Adrenal gland (tissue), 12 donors: Measurements from ENCODE around the gene SPACA4. TPM values are rescaled to one million over a fixed set of nuclear protein-coding genes. Genes with fewer than 3 reads are reported as not detected.
"Not testable (repeated sequence)": the region's sequence is repeated elsewhere in the genome, so short reads cannot be mapped to it uniquely, and the experiment has no call there.

Experiments
- DNase-seq, 7 donors: peaks; one replicate each; pipeline ENCODE4 v3.0.0-alpha.2; 2019 to 2020
- H3K27ac ChIP-seq, 5 donors: fragments of 200-600 bp; sonication (generic) in 4 of 5; 1 replicate in 3 of 5; 2 replicates in 2 of 5; pipeline versions ENCODE4 v1.5.1 to v1.8.0; 2016 to 2020; ENCODE audit warnings: mild to moderate bottlenecking in 1 of 5
- H3K27me3 ChIP-seq: fragments of 200-600 bp; 2 replicates; pipeline ENCODE4 v1.8.0; 2021
- H3K36me3 ChIP-seq, 2 donors: fragments of 200-600 bp; replicated peaks in 1 of 2; 1 replicate in 1 of 2; 2 replicates in 1 of 2; pipeline versions ENCODE4 v1.5.1 to v1.8.0; 2018 to 2022
- H3K4me1 ChIP-seq, 2 donors: fragments of 200-600 bp; replicated peaks in 1 of 2; 1 replicate in 1 of 2; 2 replicates in 1 of 2; pipeline versions ENCODE4 v1.5.1 to v1.8.0; 2018 to 2021
- H3K4me3 ChIP-seq, 4 donors: fragments of 200-600 bp; sonication (generic) in 3 of 4; one replicate each; pipeline ENCODE4 v1.5.1; 2016 to 2018
- H3K9me3 ChIP-seq, 3 donors: fragments of 200-600 bp; sonication (generic) in 1 of 3; replicated peaks in 1 of 3; 1 replicate in 2 of 3; 2 replicates in 1 of 3; pipeline versions ENCODE4 v1.5.1 to v1.8.0; 2016 to 2021
- CTCF ChIP-seq, 6 experiments: fragments of 450-650 bp in 4 of 6; fragments of 200-600 bp in 2 of 6; sonication (generic) in 1 of 6; IDR thresholded peaks; 1 replicate in 5 of 6; 2 replicates in 1 of 6; pipeline versions ENCODE4 v1.5.1 to v1.8.0; 2016 to 2021; ENCODE audit warnings: antibody characterized with exemption in 6 of 6, mild to moderate bottlenecking in 2 of 6, moderate library complexity in 1 of 6
- POLR2A ChIP-seq, 2 donors: fragments of 450-650 bp; IDR thresholded peaks; one replicate each; pipeline ENCODE4 v1.6.1; 2017; ENCODE audit warnings: antibody characterized with exemption in 2 of 2, mild to moderate bottlenecking in 2 of 2, moderate library complexity in 1 of 2
- WGBS, 4 donors: extraction: QIAGEN DNeasy Blood & Tissue Kit in 2 of 4; methylation state at CpG; one replicate each; pipeline versions ENCODE4 v1.1.5 to v1.1.7; 2013 to 2017; 5-methylcytosine and 5-hydroxymethylcytosine counted together
- intact Hi-C, 2 donors: fragments of 100-400 bp; cut with DNase I; formaldehyde crosslinking; loops; one replicate each; pipeline versions ENCODE4 v1.14.1 to v1.15.0; 2022 to 2023
- polyA plus RNA-seq, 3 donors: library from polyadenylated mRNA; stranded (reverse); fragments of 200-250 nt in 2 of 3; fragments of 350-450 nt in 1 of 3; fragmentation: Illumina TruSeq in 1 of 3; extraction: RNeasy Lipid Tissue Mini Kit (QIAGEN cat#74804) in 1 of 3; gene quantifications; one replicate each; pipeline ENCODE4 v1.2.3, GENCODE V29; 2013 to 2014
- total RNA-seq, 9 donors: library from RNA; depleted of rRNA in 4 of 9; stranded (reverse); fragments of >200 nt in 4 of 9; fragments of 120-200 nt in 1 of 9; fragmentation: NEBNext Ultra II Directional in 1 of 9; extraction: Animal tissue kit (Norgen Biotek cat#: 25700) in 1 of 9; gene quantifications; one replicate each; pipeline versions ENCODE4 v1.1.0 to v1.2.4, GENCODE V29; 2013 to 2023
- donor health status: healthy with polysubstance abuse.
- donor health status: Bipolar disorder and iron deficiency.
- donor health status: DM: yes; HTN: yes; CAD: no.
- donor health status: DM: no; HTN: no; CAD: no.
- donor health status: DM: no; HTN: no; CAD: no.
- donor health status: DM: yes; HTN: yes; CAD: no.

The SPACA4 gene
- total and polyA plus RNA-seq, 12 donors = not detected

- H3K27me3 ChIP-seq = no peaks in the 10 kb centered on the region
- TF ChIP-seq CTCF (IDR thresholded peaks at IDR 0.05) (no peak), POLR2A (IDR thresholded peaks at IDR 0.05) (no peak)
- H3K27ac ChIP-seq = peak overlapping the region in 4 of 5 donors; percentile 85 to 95 (median 90)
- DNase-seq = peak in 1 of 7 donors; percentile 65
- WGBS, 4 donors = 48 to 92% (median 67%) methylated on average over 1 to 3 of the region's 3 CpGs
- intact Hi-C loops = no loop called here
- H3K4me1 ChIP-seq = peaks cover 40 to 59% of the 10 kb centered on the region in 2 donors
- H3K4me3 ChIP-seq = no peak overlapping the region
- peaks cover 0 to 7% of the 10 kb centered on the region in 2 donors for H3K36me3 ChIP-seq
- H3K9me3 ChIP-seq = no peaks in the 10 kb centered on the region
These were observed 24.7 kb downstream of the SPACA4 start for GRCh38 chr19:48631225-48631624.

- intact Hi-C loops, H3K27me3 ChIP-seq, H3K4me3 ChIP-seq, H3K36me3 ChIP-seq, H3K9me3 ChIP-seq: not testable (repeated sequence)
- H3K4me1 ChIP-seq = peaks cover 40 to 66% of the 10 kb centered on the region in 2 donors
- WGBS, 4 donors = 88 to 92% (median 90%) methylated on average over 11 of the region's 11 CpGs
- peak in 2 of 7 donors; percentile 28 to 65 for DNase-seq
- H3K27ac ChIP-seq = peak overlapping the region in 4 of 5 donors; percentile 93 to 98 (median 95)
These were observed 25.7 kb downstream of the SPACA4 start for GRCh38 chr19:48632286-48632685.

- no peak overlapping the region for H3K4me3 ChIP-seq
- no peaks in the 10 kb centered on the region for H3K27me3 ChIP-seq
- no peaks in the 10 kb centered on the region for H3K9me3 ChIP-seq
- H3K27ac ChIP-seq = peak overlapping the region in 4 of 5 donors; percentile 93 to 98 (median 95)
- intact Hi-C loops = no loop called here
- DNase-seq = peak; percentile 37 to 83 (median 72)
- peaks cover 40 to 66% of the 10 kb centered on the region in 2 donors for H3K4me1 ChIP-seq
- TF ChIP-seq POLR2A (IDR thresholded peaks at IDR 0.05) = peak in 1 of 2 donors; percentile 50
- no peak for TF ChIP-seq CTCF (IDR thresholded peaks at IDR 0.05)
- peaks cover 0 to 7% of the 10 kb centered on the region in 2 donors for H3K36me3 ChIP-seq
These were observed 26.2 kb downstream of the SPACA4 start for GRCh38 chr19:48632692-48633147.

GRCh38 chr19:48633148-48634035, 26.9 kb downstream of the SPACA4 start:
- H3K4me3 ChIP-seq = peak overlapping the region in 2 of 4 donors; percentile 11 to 38
- H3K36me3 ChIP-seq = peaks cover 0 to 7% of the 10 kb centered on the region in 2 donors
- peak in 6 of 7 donors; percentile 46 to 81 (median 58) for DNase-seq
- intact Hi-C loops = no loop called here
- WGBS, 4 donors = 51 to 64% (median 60%) methylated on average over 17 to 22 of the region's 22 CpGs
- H3K4me1 ChIP-seq = peaks cover 41 to 67% of the 10 kb centered on the region in 2 donors
- H3K9me3 ChIP-seq = no peaks in the 10 kb centered on the region
- TF ChIP-seq POLR2A (IDR thresholded peaks at IDR 0.05) = no peak
- TF ChIP-seq CTCF (IDR thresholded peaks at IDR 0.05) = no peak
- peak overlapping the region; percentile 11 to 98 (median 95) for H3K27ac ChIP-seq
- no peaks in the 10 kb centered on the region for H3K27me3 ChIP-seq
